ENCODE measurements around the gene SYT13. TPM values are rescaled to one million over a fixed set of nuclear protein-coding genes. Genes with fewer than 3 reads are reported as not detected.

The SYT13 gene
- total and polyA plus RNA-seq, 11 donors, result 0.61 to 7.5 (median 3.2) TPM

- H3K4me3 ChIP-seq, result no peak overlapping the region
- no peaks in the 10 kb centered on the region for H3K36me3 ChIP-seq
- intact Hi-C loops (cut with DNase I), result no loop called here
- H3K4me1 ChIP-seq, result no peaks in the 10 kb centered on the region
- DNase-seq, result no peak
- TF ChIP-seq, protein P1, sequence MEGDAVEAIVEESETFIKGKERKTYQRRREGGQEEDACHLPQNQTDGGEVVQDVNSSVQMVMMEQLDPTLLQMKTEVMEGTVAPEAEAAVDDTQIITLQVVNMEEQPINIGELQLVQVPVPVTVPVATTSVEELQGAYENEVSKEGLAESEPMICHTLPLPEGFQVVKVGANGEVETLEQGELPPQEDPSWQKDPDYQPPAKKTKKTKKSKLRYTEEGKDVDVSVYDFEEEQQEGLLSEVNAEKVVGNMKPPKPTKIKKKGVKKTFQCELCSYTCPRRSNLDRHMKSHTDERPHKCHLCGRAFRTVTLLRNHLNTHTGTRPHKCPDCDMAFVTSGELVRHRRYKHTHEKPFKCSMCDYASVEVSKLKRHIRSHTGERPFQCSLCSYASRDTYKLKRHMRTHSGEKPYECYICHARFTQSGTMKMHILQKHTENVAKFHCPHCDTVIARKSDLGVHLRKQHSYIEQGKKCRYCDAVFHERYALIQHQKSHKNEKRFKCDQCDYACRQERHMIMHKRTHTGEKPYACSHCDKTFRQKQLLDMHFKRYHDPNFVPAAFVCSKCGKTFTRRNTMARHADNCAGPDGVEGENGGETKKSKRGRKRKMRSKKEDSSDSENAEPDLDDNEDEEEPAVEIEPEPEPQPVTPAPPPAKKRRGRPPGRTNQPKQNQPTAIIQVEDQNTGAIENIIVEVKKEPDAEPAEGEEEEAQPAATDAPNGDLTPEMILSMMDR (IDR thresholded peaks at IDR 0.05), result no peak
- no peak for TF ChIP-seq POLR2A (IDR thresholded peaks at IDR 0.05)
- ATAC-seq, result no peak
- peaks cover 0 to 6% (median 0%) of the 10 kb centered on the region in 12 donors for H3K9me3 ChIP-seq
- no peak overlapping the region for H3K27ac ChIP-seq
- WGBS, 4 donors, result 88 to 91% (median 90%) methylated on average over 4 of the region's 4 CpGs
- peaks cover 0 to 23% (median 7%) of the 10 kb centered on the region in 9 donors for H3K27me3 ChIP-seq
These were observed 7.4 kb downstream of the SYT13 start for GRCh38 chr11:45278714-45279113.

DNA sequence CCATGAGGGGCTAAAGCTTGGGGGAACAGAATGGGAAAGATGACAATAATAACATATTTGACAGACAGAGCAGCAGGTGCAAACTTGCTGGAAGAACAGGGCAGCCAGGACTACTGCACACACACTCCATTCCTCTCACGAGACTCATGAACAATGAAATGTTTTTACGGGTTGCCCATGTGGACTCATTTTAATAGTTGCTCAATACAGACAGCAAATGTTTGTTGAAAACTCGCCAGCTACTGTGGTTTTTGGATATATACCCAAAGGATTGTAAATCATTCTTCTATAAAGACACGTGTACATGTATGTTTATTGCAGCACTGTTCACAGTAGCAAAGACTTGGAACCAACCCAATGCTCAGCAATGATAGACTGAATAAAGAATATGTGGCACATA, 10.3 kb downstream of the SYT13 start:
- TF ChIP-seq, protein P1 (IDR thresholded peaks at IDR 0.05), result no peak
- no peak for TF ChIP-seq POLR2A (IDR thresholded peaks at IDR 0.05)
- intact Hi-C loops (cut with DNase I), result no loop called here
- H3K4me3 ChIP-seq, result no peak overlapping the region
- 87 to 94% (median 88%) methylated on average over 4 of the region's 4 CpGs for WGBS, 4 donors
- no peak for ATAC-seq
- DNase-seq, result no peak
- no peaks in the 10 kb centered on the region for H3K4me1 ChIP-seq
- H3K27ac ChIP-seq, result no peak overlapping the region
- no peaks in the 10 kb centered on the region for H3K36me3 ChIP-seq
- H3K9me3 ChIP-seq, result peaks cover 0 to 6% (median 0%) of the 10 kb centered on the region in 12 donors
- peaks cover 0 to 18% (median 7%) of the 10 kb centered on the region in 9 donors for H3K27me3 ChIP-seq

DNA sequence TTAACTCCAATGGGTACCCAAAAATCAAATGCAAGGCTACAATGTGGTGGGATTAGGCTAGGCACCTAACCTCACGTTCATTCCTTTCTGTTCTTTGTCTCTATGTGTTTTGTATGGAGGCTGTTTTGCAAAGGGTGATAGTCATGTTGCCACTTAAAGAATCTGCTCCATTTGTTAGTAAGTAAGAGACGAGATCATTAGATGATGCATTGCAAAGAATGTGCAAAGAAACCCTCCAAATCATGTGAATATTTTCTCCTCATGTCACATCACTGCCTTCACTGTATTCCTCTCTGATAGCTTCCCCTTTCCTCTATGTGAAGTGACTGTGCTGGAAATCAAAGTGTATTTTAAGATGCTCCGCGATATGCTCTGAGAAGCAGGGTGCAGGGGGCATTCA, 11.9 kb downstream of the SYT13 start:
- ATAC-seq (no peak), DNase-seq (no peak)
- Histone ChIP-seq H3K36me3 (no peaks in the 10 kb centered on the region), H3K9me3 (no peaks in the 10 kb centered on the region), H3K27me3 (peaks cover 0 to 19% (median 8%) of the 10 kb centered on the region in 9 donors), H3K27ac (no peak overlapping the region), H3K4me1 (no peaks in the 10 kb centered on the region), H3K4me3 (no peak overlapping the region)
- 70 to 78% (median 74%) methylated on average over 4 of the region's 4 CpGs for WGBS, 4 donors
- intact Hi-C loops (cut with DNase I), result no loop called here
- no peak for TF ChIP-seq POLR2A (IDR thresholded peaks at IDR 0.05)
- TF ChIP-seq, protein P1 (IDR thresholded peaks at IDR 0.05), result no peak

GRCh38 chr11:45273509-45273908, 12.6 kb downstream of the SYT13 start:
- intact Hi-C loops (cut with DNase I), result no loop called here
- no peak overlapping the region for H3K27ac ChIP-seq
- TF ChIP-seq, protein P1 (IDR thresholded peaks at IDR 0.05), result no peak
- H3K36me3 ChIP-seq, result no peaks in the 10 kb centered on the region
- no peak overlapping the region for H3K4me3 ChIP-seq
- ATAC-seq, result no peak
- no peak for DNase-seq
- H3K27me3 ChIP-seq, result peaks cover 0 to 24% (median 7%) of the 10 kb centered on the region in 9 donors
- H3K4me1 ChIP-seq, result no peaks in the 10 kb centered on the region
- H3K9me3 ChIP-seq, result no peaks in the 10 kb centered on the region
- 73 to 78% (median 77%) methylated on average over 6 of the region's 6 CpGs for WGBS, 4 donors
